SJSA1 (cell line): Measurements from ENCODE around the gene ZNF654. TPM values are rescaled to one million over a fixed set of nuclear protein-coding genes. Genes with fewer than 3 reads are reported as not detected.
"Not testable (repeated sequence)": the region's sequence is repeated elsewhere in the genome, so short reads cannot be mapped to it uniquely, and the experiment has no call there.

Experiments
- DNase-seq, 2 experiments: peaks; one replicate each; pipeline ENCODE4 v3.0.0-alpha.2; 2015 to 2020; ENCODE audit warnings: low spot score in 2 of 2, low read depth in 1 of 2
- H3K27ac ChIP-seq: fragments of 250-450 bp; sonication (Bioruptor Pico); 2 replicates; pipeline ENCODE4 v1.5.1; 2020; ENCODE audit warnings: mild to moderate bottlenecking, moderate library complexity
- H3K27me3 ChIP-seq: fragments of 250-450 bp; sonication (Bioruptor Pico); replicated peaks from 2 replicates; pipeline ENCODE4 v1.5.1; 2020; ENCODE audit warnings: mild to moderate bottlenecking, moderate library complexity
- H3K36me3 ChIP-seq: fragments of 250-450 bp; sonication (Bioruptor Pico); 2 replicates; pipeline ENCODE4 v1.5.1; 2020; ENCODE audit warnings: mild to moderate bottlenecking
- H3K4me1 ChIP-seq: fragments of 250-450 bp; sonication (Bioruptor Pico); replicated peaks from 2 replicates; pipeline ENCODE4 v1.6.1; 2021; ENCODE audit warnings: mild to moderate bottlenecking
- H3K4me3 ChIP-seq: fragments of 250-450 bp; sonication (Bioruptor Pico); 2 replicates; pipeline ENCODE4 v1.5.1; 2020; ENCODE audit warnings: mild to moderate bottlenecking
- H3K9me3 ChIP-seq: fragments of 250-450 bp; sonication (Bioruptor Pico); replicated peaks from 2 replicates; pipeline ENCODE4 v1.5.1; 2020; ENCODE audit warnings: mild to moderate bottlenecking
- total RNA-seq: library from RNA; depleted of rRNA; stranded (reverse); fragments of >200 nt; shearing (Covaris generic); gene quantifications from 2 replicates; pipeline ENCODE4 v1.2.3, GENCODE V29; 2014; rRNA removed

ZNF654 gene
- 6.2 and 8.3 TPM in 2 replicates for total RNA-seq

DNA sequence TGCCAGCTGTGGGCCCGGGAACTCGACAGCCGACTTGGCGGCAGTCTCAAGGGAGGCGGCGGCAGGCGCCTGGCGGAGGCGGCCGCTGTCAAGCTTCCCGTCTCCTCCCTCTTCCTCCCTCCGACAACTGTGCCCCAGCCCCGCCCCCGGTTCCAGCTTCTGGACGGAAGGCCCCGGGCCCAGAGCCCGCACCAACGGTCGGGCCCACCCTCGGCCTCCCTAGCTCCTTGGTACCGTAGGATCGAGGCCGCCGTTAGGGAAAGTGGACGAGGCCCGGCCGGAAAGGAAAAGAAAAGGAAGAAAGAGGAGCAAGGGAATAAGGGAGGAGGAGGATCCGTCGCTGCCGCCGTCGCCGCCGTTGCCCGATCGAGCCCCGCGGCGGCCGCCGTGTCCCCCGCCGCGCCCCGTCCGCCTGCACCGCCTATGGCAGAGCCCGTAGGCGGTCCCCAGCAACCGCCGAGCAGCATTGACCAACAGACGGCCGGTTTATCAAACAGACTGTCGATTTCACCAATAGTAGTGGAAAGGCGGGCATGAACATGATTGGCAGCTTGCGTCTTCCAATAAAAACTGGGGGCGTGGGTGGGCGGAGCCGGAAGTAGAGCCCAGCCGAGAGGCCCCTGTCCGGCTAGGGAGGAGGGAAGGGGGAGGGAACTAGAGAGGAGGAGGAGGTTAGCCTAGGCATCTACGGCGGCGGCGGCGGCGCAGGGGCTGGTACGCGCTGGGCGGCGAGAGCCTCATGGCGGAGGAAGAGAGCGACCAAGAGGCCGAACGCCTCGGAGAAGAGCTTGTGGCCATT is at the start of gene ZNF654, which contains the start of gene CGGBP1:
ZNF654 (plus strand) TSS at position 675 of the 799 bp plus-strand sequence; CDS start at position 740, 65 bp downstream.
CGGBP1 (minus strand) TSS at position 425 of the 799 bp plus-strand sequence. CDS start 3,029 bp downstream, outside the sequence.
- Histone ChIP-seq H3K9me3 (no peaks in the 10 kb centered on the region), H3K36me3 (peaks cover 44% of the 10 kb centered on the region), H3K27me3 (no peaks in the 10 kb centered on the region), H3K4me1 (no peaks in the 10 kb centered on the region), H3K27ac (peak within 1 kb of the TSS; percentile 92), H3K4me3 (peak within 1 kb of the TSS; percentile 82)
- peak; percentile 97 for DNase-seq

DNA sequence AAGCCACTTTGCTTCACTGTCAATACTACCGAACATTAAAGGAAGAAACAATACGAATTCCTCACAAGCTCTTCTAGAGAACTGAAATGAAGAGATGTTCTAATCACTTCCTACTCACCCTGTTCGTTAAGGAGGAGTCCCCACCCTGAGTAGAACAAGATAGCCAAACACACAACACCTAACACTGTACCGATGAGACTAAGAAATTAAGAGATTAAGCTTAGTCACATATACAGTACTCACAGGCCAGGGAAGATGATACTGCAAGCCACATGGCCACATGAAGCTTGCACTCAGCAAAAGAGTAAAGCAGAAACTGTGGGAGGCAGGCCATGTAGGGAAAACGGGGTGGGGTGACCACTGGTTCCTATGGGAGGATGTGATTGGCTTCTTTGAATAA is 48.2 kb upstream of the ZNF654 start:
- H3K36me3 ChIP-seq: no peaks in the 10 kb centered on the region
- H3K27ac ChIP-seq: no peak overlapping the region
- no peak overlapping the region for H3K4me3 ChIP-seq
- DNase-seq: no peak
- no peaks in the 10 kb centered on the region for H3K27me3 ChIP-seq
- H3K4me1 ChIP-seq: no peaks in the 10 kb centered on the region
- H3K9me3 ChIP-seq: no peaks in the 10 kb centered on the region

DNA sequence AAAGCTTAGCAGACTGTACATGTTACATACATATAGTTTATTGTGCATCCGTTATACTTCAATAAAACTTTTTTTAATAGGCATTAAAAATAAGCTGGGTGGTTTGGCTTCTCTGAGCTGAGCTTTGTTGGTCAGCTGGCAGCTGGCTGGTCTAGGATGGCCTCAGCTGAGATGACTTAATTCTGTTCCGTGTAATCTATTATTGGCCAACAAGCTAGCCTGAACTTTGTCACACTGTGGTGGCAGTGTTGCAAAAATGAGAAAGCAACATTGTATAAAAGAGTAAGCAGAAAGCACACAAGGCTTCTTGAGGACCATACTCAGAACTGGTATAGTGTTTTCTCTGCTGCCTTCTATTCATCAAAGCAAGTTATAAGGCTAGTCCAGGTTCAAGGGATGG is 45.5 kb upstream of the ZNF654 start:
- no peaks in the 10 kb centered on the region for H3K27me3 ChIP-seq
- no peak overlapping the region for H3K27ac ChIP-seq
- no peaks in the 10 kb centered on the region for H3K9me3 ChIP-seq
- H3K36me3 ChIP-seq: no peaks in the 10 kb centered on the region
- DNase-seq: no peak
- H3K4me1 ChIP-seq: no peaks in the 10 kb centered on the region
- H3K4me3 ChIP-seq: no peak overlapping the region

DNA sequence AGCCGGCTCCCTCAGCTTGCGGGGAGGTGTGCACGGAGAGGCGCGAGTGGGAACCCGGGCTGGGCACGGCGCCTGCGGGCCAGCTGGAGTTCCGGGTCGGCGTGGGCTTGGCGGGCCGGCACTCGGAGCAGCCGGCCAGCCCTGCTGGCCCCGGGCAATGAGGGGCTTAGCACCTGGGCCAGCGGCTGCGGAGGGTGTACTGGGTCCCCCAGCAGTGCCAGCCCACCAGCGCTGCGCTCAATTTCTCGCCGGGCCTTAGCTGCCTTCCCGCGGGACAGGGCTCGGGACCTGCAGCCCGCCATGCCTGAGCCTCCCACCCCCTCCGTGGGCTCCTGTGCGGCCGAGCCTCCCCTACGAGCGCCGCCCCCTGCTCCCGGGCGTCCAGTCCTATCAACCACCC is 43.4 kb upstream of the ZNF654 start:
- H3K4me1 ChIP-seq, H3K4me3 ChIP-seq, DNase-seq, H3K27me3 ChIP-seq, H3K27ac ChIP-seq, H3K36me3 ChIP-seq, H3K9me3 ChIP-seq: not testable (repeated sequence)

DNA sequence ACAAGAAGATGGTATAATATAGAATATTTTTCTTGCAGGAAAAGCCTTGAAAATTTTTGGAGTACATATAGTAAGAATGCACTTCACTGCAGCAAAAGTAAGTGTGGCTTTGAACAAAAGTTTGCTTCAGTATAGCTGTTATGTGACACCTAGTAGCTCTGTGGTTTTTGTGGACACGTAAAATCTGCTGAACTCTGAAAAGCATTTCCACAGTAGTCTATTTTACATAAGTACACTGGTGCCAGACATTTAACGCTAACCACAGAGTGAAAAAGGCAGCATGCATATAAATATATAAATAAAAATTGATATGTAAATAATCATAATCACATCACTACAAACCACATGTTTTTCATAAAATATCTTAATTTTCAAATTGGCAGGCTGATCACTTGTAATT is 40.0 kb upstream of the ZNF654 start:
- no peaks in the 10 kb centered on the region for H3K9me3 ChIP-seq
- H3K4me1 ChIP-seq: no peaks in the 10 kb centered on the region
- H3K27ac ChIP-seq: no peak overlapping the region
- DNase-seq: no peak
- no peaks in the 10 kb centered on the region for H3K36me3 ChIP-seq
- no peak overlapping the region for H3K4me3 ChIP-seq
- no peaks in the 10 kb centered on the region for H3K27me3 ChIP-seq

DNA sequence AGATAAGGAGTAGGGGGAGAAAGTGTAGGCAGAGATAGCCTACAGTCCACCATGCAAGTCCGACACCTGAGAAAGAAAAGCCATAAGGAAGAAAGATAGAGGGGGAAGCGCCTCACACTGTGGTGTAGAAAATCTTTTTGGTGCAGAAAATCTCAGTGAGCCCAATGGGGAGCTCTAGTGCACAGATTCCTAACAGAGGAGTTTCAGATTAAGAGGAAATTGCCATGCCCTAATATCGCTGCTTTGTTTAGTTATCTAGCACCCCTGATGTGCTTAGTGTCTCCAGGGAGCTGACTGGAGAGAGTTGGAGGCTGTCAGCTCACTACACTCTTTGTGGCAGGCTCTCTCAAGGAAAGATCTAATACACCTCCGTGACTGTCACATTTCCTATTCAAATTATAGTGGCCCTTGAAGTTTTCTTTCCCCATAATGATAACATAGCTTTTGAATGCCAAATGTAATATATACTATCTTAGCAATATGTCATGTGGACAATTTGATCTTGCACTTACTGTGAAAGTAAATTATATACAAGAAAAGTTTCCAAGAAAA is 34.0 kb upstream of the ZNF654 start:
- no peaks in the 10 kb centered on the region for H3K9me3 ChIP-seq
- H3K27me3 ChIP-seq: no peaks in the 10 kb centered on the region
- H3K4me3 ChIP-seq: no peak overlapping the region

DNA sequence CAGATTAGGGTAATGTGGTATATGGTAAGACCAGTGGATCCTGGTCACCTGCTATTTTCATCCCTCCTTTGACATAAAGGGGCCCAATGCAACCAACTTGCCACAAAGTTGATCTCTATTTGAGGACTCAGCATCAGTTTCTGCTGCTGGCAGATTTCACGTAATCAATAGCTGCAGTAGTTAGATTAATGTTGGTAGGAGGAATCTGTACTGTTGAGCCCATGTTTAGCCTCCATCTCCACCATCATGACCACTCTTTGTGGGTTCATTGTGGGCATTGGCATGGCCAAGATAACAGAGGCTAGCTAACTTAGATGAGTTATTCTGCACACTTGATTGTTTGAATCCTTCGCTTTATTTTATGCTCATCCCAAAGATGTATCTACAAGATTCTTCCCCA is 30.2 kb upstream of the ZNF654 start:
- no peak overlapping the region for H3K27ac ChIP-seq
- no peaks in the 10 kb centered on the region for H3K9me3 ChIP-seq
- H3K27me3 ChIP-seq: no peaks in the 10 kb centered on the region
- H3K36me3 ChIP-seq: no peaks in the 10 kb centered on the region
- no peak for DNase-seq
- H3K4me3 ChIP-seq: no peak overlapping the region
- H3K4me1 ChIP-seq: peaks cover 4% of the 10 kb centered on the region; the same call in 1 of the 2 replicates

More for the DNA sequence above, 34.0 kb upstream of the ZNF654 start:
- no peak for DNase-seq
- H3K4me1 ChIP-seq: no peaks in the 10 kb centered on the region
- no peak overlapping the region for H3K27ac ChIP-seq
- no peaks in the 10 kb centered on the region for H3K36me3 ChIP-seq

DNA sequence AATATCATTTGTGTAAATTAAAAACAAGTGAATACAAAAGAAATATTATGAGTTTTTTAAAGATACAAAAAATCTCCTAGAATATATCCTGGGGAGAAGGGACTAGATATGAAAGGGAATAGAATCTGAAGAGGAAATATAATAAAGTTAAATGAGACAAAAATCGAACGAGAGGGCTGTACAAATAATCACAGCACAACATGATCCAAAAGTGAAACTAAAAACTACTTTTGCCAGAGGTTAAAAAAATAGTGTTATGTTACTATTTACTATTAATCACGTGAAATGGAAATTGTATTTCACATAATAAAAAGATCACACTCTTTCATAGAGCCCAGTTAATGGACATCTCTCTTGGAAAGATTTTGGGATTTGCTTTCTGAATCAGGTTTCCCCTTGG is 28.8 kb upstream of the ZNF654 start:
- no peak overlapping the region for H3K4me3 ChIP-seq
- H3K9me3 ChIP-seq: no peaks in the 10 kb centered on the region
- H3K27me3 ChIP-seq: no peaks in the 10 kb centered on the region
- H3K4me1 ChIP-seq: peaks cover 4% of the 10 kb centered on the region; the same call in 1 of the 2 replicates
- H3K27ac ChIP-seq: no peak overlapping the region
- H3K36me3 ChIP-seq: no peaks in the 10 kb centered on the region
- no peak for DNase-seq

DNA sequence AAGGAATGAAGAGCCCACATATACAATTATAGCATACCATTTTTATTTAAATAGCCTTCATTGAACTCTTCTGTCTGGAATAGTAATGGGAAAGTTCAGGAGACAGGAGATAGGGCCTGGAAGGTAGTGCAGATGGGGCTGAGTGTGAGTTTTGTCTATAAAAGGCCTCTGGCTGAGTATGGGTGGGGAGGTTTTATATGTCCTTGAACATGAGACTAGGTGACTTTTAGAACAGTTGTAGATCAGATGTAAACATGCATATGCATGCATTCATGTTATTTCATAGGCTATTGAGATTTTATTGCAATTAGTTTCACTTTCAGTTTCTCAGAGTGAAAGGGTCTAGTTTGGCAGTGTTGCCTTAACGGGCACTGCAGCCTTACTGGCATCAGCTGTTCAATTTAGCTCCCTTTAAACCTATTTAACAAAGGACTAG is 27.4 kb upstream of the ZNF654 start:
- H3K36me3 ChIP-seq: no peaks in the 10 kb centered on the region
- DNase-seq: peak in 1 of 2 experiments; percentile 26
- H3K27me3 ChIP-seq: no peaks in the 10 kb centered on the region
- peak overlapping the region; percentile 30 for H3K4me3 ChIP-seq
- no peaks in the 10 kb centered on the region for H3K9me3 ChIP-seq
- H3K27ac ChIP-seq: peak overlapping the region; percentile 17
- H3K4me1 ChIP-seq: peaks cover 4% of the 10 kb centered on the region; the same call in 1 of the 2 replicates

DNA sequence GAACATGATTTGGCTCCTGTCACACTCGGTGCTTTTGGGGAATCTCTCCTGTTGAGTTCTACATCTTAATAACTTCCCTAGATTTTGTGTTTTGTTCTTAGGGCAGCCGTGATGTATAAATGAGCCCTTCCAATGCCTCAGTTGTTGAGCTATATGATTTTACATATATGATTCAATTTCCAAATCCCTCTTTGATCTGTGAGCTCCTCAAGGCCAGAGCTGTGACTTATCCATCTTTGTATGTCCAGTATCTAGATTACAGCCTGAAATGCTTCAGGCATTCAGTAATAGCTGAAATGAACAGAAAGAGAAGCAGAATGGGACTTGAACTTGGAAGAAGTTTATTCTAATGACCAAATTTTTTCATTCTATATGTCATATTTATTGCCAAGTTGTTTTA is 26.8 kb upstream of the ZNF654 start:
- no peaks in the 10 kb centered on the region for H3K36me3 ChIP-seq
- DNase-seq: no peak
- H3K4me3 ChIP-seq: peak overlapping the region; percentile 30
- peaks cover 4% of the 10 kb centered on the region; the same call in 1 of the 2 replicates for H3K4me1 ChIP-seq
- H3K9me3 ChIP-seq: no peaks in the 10 kb centered on the region
- H3K27me3 ChIP-seq: no peaks in the 10 kb centered on the region
- peak overlapping the region; percentile 17; the same call in 1 of the 2 replicates for H3K27ac ChIP-seq

DNA sequence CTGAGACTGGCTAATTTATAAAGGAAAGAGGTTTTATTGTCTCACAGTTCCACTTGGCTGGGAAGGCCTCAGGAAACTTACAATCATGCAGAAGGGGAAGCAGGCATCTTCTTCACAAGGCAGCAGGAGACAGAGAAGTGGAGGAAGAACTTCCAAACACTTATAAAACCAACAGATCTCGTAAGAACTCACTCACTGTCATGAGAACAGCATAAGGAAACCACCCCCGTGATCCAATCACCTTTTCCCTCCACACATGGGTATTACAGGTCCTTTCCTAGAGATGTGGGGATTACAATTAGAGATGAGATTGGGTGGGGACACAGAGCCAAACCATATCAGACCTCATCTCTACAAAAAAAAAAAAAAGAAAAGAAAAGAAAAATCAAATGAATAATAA is 26.0 kb upstream of the ZNF654 start:
- no peak overlapping the region for H3K27ac ChIP-seq
- H3K4me1 ChIP-seq: peaks cover 4% of the 10 kb centered on the region; the same call in 1 of the 2 replicates
- DNase-seq: no peak
- no peaks in the 10 kb centered on the region for H3K27me3 ChIP-seq
- H3K36me3 ChIP-seq: no peaks in the 10 kb centered on the region
- H3K9me3 ChIP-seq: no peaks in the 10 kb centered on the region
- no peak overlapping the region for H3K4me3 ChIP-seq

DNA sequence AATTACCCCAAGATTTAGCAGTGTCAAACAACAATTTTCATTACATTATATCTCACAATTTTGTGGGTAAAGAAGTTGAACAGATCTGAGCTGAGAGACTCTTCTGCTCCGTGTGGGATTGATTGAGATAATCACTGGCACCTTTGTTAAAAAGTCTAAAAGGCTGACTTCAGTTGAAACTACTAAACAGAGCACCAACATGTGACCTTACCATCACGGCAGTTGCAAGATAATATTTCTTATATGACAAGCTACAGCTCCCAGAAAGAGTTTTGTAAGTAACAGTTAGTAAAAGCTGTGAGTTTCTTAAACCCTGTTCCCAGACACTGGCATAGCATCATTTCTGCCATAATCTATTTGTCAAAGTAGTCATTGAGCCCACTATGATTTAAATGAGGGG is 25.2 kb upstream of the ZNF654 start:
- H3K27me3 ChIP-seq: no peaks in the 10 kb centered on the region

DNA sequence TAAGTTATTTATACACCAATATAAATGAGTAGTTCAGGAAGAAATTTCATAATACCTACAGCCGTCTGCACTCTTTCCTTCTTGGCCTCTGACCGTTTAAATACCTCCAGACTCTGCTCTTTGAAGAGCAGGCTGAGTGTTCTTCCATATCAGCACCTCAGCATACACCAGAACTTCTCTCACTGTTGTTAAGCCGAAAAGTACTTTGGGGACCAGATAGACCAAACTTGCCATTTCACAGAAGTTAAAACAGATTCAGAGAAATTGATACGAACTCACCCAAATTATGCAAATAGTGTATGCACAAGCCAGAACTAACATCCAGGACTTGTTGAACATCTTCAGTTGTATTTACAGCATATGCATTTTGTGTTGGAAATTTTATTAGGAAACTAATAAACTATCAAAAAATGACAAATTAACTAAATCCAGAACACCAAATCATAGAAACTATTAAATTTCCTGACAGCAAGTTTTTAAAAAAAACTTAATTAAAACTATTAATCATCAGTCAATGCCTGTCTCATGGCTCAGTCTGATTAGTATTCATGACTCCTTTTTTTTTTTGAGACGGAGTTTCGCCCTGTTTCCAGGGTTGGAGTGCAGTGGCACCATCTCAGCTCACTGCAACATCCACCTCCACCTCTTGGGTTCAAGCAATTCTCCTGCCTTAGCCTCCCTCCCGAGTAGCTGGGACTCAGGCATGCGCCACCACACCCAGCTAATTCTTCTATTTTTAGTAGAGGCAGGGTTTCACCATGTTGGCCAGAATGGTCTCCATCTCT is 24.4 kb upstream of the ZNF654 start:
- Histone ChIP-seq H3K9me3 (no peaks in the 10 kb centered on the region), H3K4me1 (peaks cover 4% of the 10 kb centered on the region; the same call in 1 of the 2 replicates), H3K36me3 (no peaks in the 10 kb centered on the region), H3K27ac (no peak overlapping the region), H3K27me3 (no peaks in the 10 kb centered on the region), H3K4me3 (no peak overlapping the region)
- DNase-seq: no peak

More for the DNA sequence above, 25.2 kb upstream of the ZNF654 start:
- no peak overlapping the region for H3K27ac ChIP-seq
- no peak for DNase-seq
- H3K9me3 ChIP-seq: no peaks in the 10 kb centered on the region
- no peaks in the 10 kb centered on the region for H3K36me3 ChIP-seq
- H3K4me1 ChIP-seq: peaks cover 4% of the 10 kb centered on the region; the same call in 1 of the 2 replicates
- H3K4me3 ChIP-seq: no peak overlapping the region
